GM10266 (cell line): Measurements from ENCODE around the gene RELB.
"Not testable (repeated sequence)": the region's sequence is repeated elsewhere in the genome, so short reads cannot be mapped to it uniquely, and the experiment has no call there.

Experiments
- DNase-seq: peaks from one replicate; pipeline ENCODE4 v3.0.0; 2012; ENCODE audit errors: extremely low spot score
- CTCF ChIP-seq: IDR thresholded peaks from 2 replicates; pipeline ENCODE4 v1.5.1; 2012; ENCODE audit warnings: mild to moderate bottlenecking, low read depth; ENCODE audit not compliant: control insufficient read depth, insufficient read depth; ENCODE audit errors: missing control alignments

RELB gene

GRCh38 chr19:44993926-44994537 lies 7.2 kb upstream of the RELB start:
- no peak for TF ChIP-seq CTCF

DNA sequence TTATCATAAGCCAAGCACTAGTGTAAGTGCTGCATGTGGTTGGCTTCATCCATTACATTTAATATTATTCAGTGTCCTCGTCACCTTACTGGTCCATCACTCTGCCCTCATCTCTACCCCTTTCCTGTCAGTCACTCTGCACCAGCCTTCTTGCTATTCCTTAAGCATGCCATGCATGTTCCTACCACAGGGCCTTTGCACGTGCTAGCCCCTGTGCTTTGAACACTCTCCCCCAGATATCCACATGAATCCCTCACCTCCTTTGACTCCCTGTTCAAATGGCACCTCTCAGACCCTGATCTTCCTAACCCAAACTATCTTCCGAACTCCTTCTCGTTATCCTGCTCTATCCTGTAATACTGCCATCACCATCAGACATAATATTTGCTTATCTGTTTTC lies 3.2 kb upstream of the RELB start:
- DNase-seq = no peak
- TF ChIP-seq CTCF = no peak

More at GRCh38 chr19:44993926-44994537, 7.2 kb upstream of the RELB start:
- no peak for DNase-seq

- not testable (repeated sequence) for DNase-seq
Measured at GRCh38 chr19:44999131-44999925, 1.9 kb upstream of the RELB start.

DNA sequence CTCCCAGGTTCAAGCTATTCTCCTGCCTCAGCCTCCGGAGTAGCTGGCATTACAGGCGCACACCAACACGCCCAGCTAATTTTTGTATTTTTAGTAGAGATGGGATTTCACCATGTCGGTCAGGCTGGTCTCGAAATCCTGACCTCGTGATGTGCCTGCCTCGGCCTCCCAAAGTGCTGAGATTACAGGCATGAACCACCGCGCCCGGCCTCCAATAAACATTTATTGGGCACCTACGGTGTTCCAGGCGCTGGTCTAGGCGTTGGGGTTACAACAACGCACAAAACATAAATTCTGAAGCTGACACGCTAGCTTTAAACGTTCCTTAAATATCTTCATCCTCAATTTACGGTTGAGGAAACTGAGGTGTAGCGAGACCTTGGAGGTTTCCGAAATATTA lies 599 bp upstream of the RELB start:
- not testable (repeated sequence) for DNase-seq

- DNase-seq = no peak
- TF ChIP-seq CTCF = no peak
Measured at GRCh38 chr19:45003485-45003884, 2.2 kb downstream of the RELB start.

DNA sequence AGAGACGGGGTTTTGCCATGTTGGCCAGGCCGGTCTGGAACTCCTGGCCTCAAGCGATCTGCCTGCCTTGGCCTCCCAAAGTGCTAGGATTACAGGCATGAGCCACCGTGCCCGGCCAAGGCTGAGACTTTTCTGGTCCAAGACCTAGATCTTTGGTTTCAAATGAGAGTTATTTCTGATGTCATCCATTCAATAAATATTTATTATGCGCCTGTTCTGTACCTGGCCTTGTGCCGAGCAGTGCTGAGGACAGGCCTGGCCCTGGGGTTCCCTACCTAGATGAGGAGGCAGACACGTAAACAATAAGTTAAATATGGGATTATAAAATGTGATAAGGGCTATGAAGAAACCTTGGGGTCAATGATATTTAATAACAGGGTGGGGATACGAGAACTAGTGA lies 4.5 kb downstream of the RELB start:
- DNase-seq = no peak
- no peak for TF ChIP-seq CTCF

DNA sequence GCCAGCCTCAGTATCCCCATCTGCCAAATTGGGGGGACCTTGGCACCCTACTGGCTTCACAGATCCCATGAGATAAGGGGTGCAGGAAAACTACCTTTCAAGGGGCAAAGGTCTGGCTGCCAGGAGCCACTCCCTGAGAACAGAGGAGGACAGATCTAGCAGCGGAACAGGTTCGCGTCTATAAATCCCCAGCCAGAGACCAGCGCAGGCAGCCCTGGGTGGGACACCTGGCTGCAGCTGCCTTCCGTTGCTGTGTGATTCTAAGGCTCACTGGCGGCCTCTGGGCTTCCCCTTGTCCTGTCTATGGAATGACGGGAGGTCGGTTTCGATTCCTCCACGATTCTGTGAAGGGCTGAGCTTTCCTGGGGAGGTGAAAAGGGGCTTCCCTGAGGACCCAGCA lies 7.3 kb downstream of the RELB start:
- no peak for DNase-seq
- no peak for TF ChIP-seq CTCF

GRCh38 chr19:45009625-45010255 lies 8.5 kb downstream of the RELB start:
- DNase-seq = no peak
- TF ChIP-seq CTCF = no peak
